PC-9 (cell line): Measurements from ENCODE around the gene SPACDR. TPM values are rescaled to one million over a fixed set of nuclear protein-coding genes. Genes with fewer than 3 reads are reported as not detected.

Experiments
- BruUV-seq: library from RNA; stranded (reverse); fragments of 400-500 nt; replicated peaks from 2 replicates; lab custom pipeline; 2021; lab: Mats Ljungman, UMichigan
- CTCF ChIA-PET: fragments of 300-600 bp; sonication (Branson Sonifier 250); formaldehyde crosslinking; loops from one replicate; lab custom pipeline; 2022; ENCODE audit warnings: antibody characterized with exemption; lab: Charles Lee
- POLR2A ChIA-PET: fragments of 300-600 bp; sonication (Branson Sonifier 250); formaldehyde crosslinking; loops from one replicate; lab custom pipeline; 2022; ENCODE audit warnings: antibody characterized with exemption; ENCODE audit not compliant: unreplicated experiment; lab: Charles Lee
- DNase-seq, 2 experiments: peaks; one replicate each; pipeline versions ENCODE4 v3.0.0 to v3.0.0-alpha.2; 2015 to 2022; ENCODE audit warnings: mixed read lengths in 1 of 2
- H2AFZ ChIP-seq: fragments of 200-600 bp; sonication (generic); 2 replicates; pipeline ENCODE4 v1.8.1; 2017; ENCODE audit warnings: antibody characterized with exemption
- H3F3A ChIP-seq: fragments of 200-600 bp; sonication (generic); 2 replicates; pipeline ENCODE4 v1.8.1; 2017; ENCODE audit warnings: antibody characterized with exemption, mild to moderate bottlenecking, low read depth; ENCODE audit not compliant: insufficient read depth
- H3K27ac ChIP-seq: fragments of 200-600 bp; sonication (generic); 2 replicates; pipeline ENCODE4 v1.6.1; 2016; ENCODE audit warnings: mixed run types
- H3K27me3 ChIP-seq: fragments of 200-600 bp; sonication (generic); 2 replicates; pipeline ENCODE4 v1.6.1; 2016; ENCODE audit warnings: low read depth, mixed run types; ENCODE audit not compliant: insufficient read depth
- H3K36me3 ChIP-seq: fragments of 200-600 bp; sonication (generic); 2 replicates; pipeline ENCODE4 v1.6.1; 2016; ENCODE audit warnings: low read depth, mixed run types
- H3K4me1 ChIP-seq: fragments of 200-600 bp; sonication (generic); replicated peaks from 2 replicates; pipeline ENCODE4 v1.6.1; 2016; ENCODE audit warnings: mixed run types; ENCODE audit not compliant: insufficient read depth
- H3K4me2 ChIP-seq: fragments of 200-600 bp; sonication (generic); 2 replicates; pipeline ENCODE4 v1.6.1; 2017; ENCODE audit warnings: mixed run types
- H3K4me3 ChIP-seq: fragments of 200-600 bp; sonication (generic); 2 replicates; pipeline ENCODE4 v1.6.1; 2016; ENCODE audit warnings: mixed run types
- H3K79me2 ChIP-seq: fragments of 200-600 bp; sonication (generic); 2 replicates; pipeline ENCODE4 v1.6.1; 2017; ENCODE audit warnings: low read depth, mixed run types
- H3K9me2 ChIP-seq: fragments of 200-600 bp; sonication (generic); 2 replicates; pipeline ENCODE4 v1.8.1; 2017; ENCODE audit warnings: mild to moderate bottlenecking; ENCODE audit not compliant: insufficient read depth
- H3K9me3 ChIP-seq: fragments of 200-600 bp; sonication (generic); 2 replicates; pipeline ENCODE4 v1.8.1; 2016; ENCODE audit warnings: low read depth; ENCODE audit not compliant: insufficient read depth
- H4K20me1 ChIP-seq: fragments of 200-600 bp; sonication (generic); 2 replicates; pipeline ENCODE4 v1.8.1; 2017; ENCODE audit not compliant: insufficient read depth
- EZH2 ChIP-seq: fragments of 200-600 bp; sonication (generic); IDR thresholded peaks from 2 replicates; pipeline ENCODE4 v1.8.0; 2017; ENCODE audit warnings: antibody characterized with exemption, low read depth
- intact Hi-C: fragments of 100-400 bp; cut with micrococcal nuclease; formaldehyde crosslinking; loops from one replicate; pipeline ENCODE4 v1.10.0; 2022; ENCODE audit not compliant: unreplicated experiment
- total RNA-seq: library from RNA; stranded (reverse); gene quantifications from 2 replicates; pipeline ENCODE4 v1.2.3, GENCODE V29; 2021
- TF ChIP-seq, protein P1 (sequence below): fragments of 200-600 bp; sonication (generic); conservative IDR thresholded peaks from 2 replicates; pipeline ENCODE4 v1.6.1; 2017; ENCODE audit warnings: mixed run types, antibody characterized with exemption, mild to moderate bottlenecking, moderate library complexity

The SPACDR gene
- total RNA-seq, 1 experiment from 2014 or later: 1.4 TPM

DNA sequence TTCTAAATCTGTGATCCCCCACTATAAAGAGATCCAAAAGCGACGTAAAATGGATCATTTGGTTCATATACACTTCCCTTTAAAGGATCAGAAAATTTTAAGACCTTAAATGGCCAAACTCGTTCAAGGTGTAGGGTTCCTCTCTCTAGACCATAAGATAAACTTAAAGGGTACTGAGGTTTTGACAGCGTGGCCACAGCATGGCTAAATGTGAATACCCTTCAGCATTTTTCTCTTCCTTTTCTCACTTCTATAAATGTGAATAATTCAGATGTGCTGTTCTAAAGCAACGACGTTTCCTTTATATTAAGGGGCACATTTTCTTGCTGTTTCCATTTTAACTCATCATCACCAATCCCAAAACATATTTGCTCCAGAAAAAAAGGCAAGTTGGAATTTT is 40.7 kb downstream of the SPACDR start:
- POLR2A ChIA-PET: no interaction called here
- no TSS peak for BruUV-seq
- CTCF ChIA-PET: interaction anchor here (0.7 to 1.1 kb wide), 2 partner anchors 16 to 851 kb away, joined by 3 to 4 read pairs; no protein-coding TSS in a partner anchor

DNA sequence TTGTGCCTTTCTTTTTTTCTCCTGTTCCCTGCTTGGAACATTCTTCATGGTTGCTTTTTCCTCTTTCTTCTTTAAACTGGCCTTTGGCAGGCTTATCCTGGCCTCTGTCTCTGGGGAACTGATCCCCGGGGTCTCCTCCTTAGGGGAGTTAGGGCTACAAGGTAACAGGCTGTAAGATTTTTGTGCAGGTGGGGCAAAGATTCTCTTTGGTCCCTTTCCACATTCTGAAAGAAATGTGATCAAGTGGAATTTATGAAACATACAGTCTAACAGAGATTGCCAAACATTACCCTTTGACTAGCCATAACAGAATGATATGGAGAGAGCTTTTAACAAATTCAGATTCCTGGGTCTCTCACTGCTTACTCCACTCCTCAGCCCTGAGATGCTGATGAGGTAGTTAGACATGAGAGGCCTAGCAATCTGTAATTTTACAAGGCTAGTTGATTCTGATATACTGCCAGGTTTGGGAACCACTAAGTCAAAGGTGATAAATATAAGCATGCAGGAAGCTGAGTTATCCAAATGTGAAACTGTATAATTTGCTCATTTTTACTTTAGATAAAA is 44.3 kb downstream of the SPACDR start:
- H4K20me1 ChIP-seq: no peaks in the 10 kb centered on the region
- ChIA-PET POLR2A (interaction anchor here (0.7 kb wide), 1 partner anchor 48 kb away, joined by 4 read pairs; no protein-coding TSS in a partner anchor), CTCF (no interaction called here)
- no peak for DNase-seq
- BruUV-seq: no TSS peak
- TF ChIP-seq, protein P1, sequence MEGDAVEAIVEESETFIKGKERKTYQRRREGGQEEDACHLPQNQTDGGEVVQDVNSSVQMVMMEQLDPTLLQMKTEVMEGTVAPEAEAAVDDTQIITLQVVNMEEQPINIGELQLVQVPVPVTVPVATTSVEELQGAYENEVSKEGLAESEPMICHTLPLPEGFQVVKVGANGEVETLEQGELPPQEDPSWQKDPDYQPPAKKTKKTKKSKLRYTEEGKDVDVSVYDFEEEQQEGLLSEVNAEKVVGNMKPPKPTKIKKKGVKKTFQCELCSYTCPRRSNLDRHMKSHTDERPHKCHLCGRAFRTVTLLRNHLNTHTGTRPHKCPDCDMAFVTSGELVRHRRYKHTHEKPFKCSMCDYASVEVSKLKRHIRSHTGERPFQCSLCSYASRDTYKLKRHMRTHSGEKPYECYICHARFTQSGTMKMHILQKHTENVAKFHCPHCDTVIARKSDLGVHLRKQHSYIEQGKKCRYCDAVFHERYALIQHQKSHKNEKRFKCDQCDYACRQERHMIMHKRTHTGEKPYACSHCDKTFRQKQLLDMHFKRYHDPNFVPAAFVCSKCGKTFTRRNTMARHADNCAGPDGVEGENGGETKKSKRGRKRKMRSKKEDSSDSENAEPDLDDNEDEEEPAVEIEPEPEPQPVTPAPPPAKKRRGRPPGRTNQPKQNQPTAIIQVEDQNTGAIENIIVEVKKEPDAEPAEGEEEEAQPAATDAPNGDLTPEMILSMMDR: no peak
- TF ChIP-seq EZH2: no peak
- no peaks in the 10 kb centered on the region for H3K27me3 ChIP-seq
- intact Hi-C loops: no loop called here
- H3F3A ChIP-seq: 0 out of 2 replicates have a peak, but pooled peaks cover 6% of the 10 kb centered on the region
- no peak overlapping the region for H3K4me3 ChIP-seq
- no peaks in the 10 kb centered on the region for H3K36me3 ChIP-seq
- H3K4me2 ChIP-seq: no peak overlapping the region
- no peaks in the 10 kb centered on the region for H3K4me1 ChIP-seq
- H2AFZ ChIP-seq: no peak overlapping the region
- H3K9me3 ChIP-seq: no peaks in the 10 kb centered on the region
- no peaks in the 10 kb centered on the region for H3K9me2 ChIP-seq
- H3K79me2 ChIP-seq: no peaks in the 10 kb centered on the region
- H3K27ac ChIP-seq: no peak overlapping the region

More for the DNA sequence above, 40.7 kb downstream of the SPACDR start:
- H3K79me2 ChIP-seq: no peaks in the 10 kb centered on the region
- no peak for DNase-seq
- H2AFZ ChIP-seq: no peak overlapping the region
- H4K20me1 ChIP-seq: no peaks in the 10 kb centered on the region
- TF ChIP-seq, protein P1: no peak
- TF ChIP-seq EZH2: no peak
- H3K36me3 ChIP-seq: no peaks in the 10 kb centered on the region
- no peak overlapping the region for H3K4me2 ChIP-seq
- H3K9me3 ChIP-seq: no peaks in the 10 kb centered on the region
- H3K4me1 ChIP-seq: peaks cover 5% of the 10 kb centered on the region; the same call in 1 of the 2 replicates
- no peak overlapping the region for H3K4me3 ChIP-seq
- no peaks in the 10 kb centered on the region for H3K27me3 ChIP-seq
- H3F3A ChIP-seq: peaks cover 20% of the 10 kb centered on the region; the same call in 1 of the 2 replicates
- intact Hi-C loops: no loop called here
- no peak overlapping the region for H3K27ac ChIP-seq
- no peaks in the 10 kb centered on the region for H3K9me2 ChIP-seq

DNA sequence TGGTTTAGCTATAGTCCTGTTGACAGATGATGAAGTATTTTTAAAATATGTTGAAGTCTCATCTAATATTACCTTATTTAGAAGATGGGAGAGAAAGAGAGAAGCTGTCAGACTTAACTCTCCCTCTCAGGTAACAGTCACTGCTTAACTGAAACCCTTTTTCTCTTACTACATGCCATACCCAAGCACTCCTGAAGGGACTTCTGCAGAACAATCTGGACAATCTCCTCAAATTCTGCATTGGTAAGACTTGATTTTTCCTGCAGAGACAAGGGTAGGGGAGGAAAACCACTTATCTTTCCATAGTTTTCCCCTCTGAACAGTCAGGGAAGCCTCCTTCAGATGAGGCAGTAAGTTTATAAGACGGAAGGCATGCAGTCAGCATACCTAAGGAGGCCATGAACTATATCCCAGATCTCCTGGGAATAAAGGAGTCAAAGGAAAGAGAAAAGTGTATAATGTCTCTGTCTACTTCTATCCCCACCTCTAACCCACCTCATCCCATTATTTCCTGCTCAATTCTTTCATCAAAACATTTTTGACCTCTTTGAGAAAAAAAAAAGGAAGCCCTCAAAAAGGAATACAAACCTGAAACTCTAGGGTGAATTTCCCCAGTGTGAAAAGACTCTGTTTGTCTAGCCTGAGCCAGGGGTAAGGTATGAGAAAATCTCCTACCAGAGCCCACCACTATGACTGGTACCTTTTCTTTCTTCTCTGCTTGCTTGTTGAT is 45.0 kb downstream of the SPACDR start:
- Histone ChIP-seq H3K9me2 (no peaks in the 10 kb centered on the region), H3F3A (0 out of 2 replicates have a peak, but pooled peaks cover 6% of the 10 kb centered on the region), H2AFZ (no peak overlapping the region), H3K4me2 (no peak overlapping the region), H3K4me1 (no peaks in the 10 kb centered on the region), H3K79me2 (no peaks in the 10 kb centered on the region), H3K36me3 (no peaks in the 10 kb centered on the region), H3K27me3 (no peaks in the 10 kb centered on the region), H3K9me3 (no peaks in the 10 kb centered on the region), H4K20me1 (no peaks in the 10 kb centered on the region), H3K4me3 (no peak overlapping the region), H3K27ac (no peak overlapping the region)
- CTCF ChIA-PET: no interaction called here
- intact Hi-C loops: no loop called here
- no TSS peak for BruUV-seq
- no peak for DNase-seq
- POLR2A ChIA-PET: no interaction called here
- TF ChIP-seq EZH2: no peak
- TF ChIP-seq, protein P1: no peak
